ENCODE results near the gene ETV3.
"Not testable (repeated sequence)": the region's sequence is repeated elsewhere in the genome, so short reads cannot be mapped to it uniquely, and the experiment has no call there.

ETV3 gene

GRCh38 chr1:157112186-157112867 lies 25.9 kb downstream of the ETV3 start:
- no peak for DNase-seq (ENCODE audit: low read depth)

GRCh38 chr1:157111396-157112165 lies 26.6 kb downstream of the ETV3 start:
- DNase-seq (ENCODE audit: low read depth) = no peak

GRCh38 chr1:157110686-157111085 lies 27.5 kb downstream of the ETV3 start:
- DNase-seq (ENCODE audit: low read depth) = no peak

- DNase-seq (ENCODE audit: low read depth) = no peak
These were observed 28.2 kb downstream of the ETV3 start for GRCh38 chr1:157110003-157110402.

GRCh38 chr1:157108448-157108847 lies 29.7 kb downstream of the ETV3 start:
- no peak for DNase-seq (ENCODE audit: low read depth)

GRCh38 chr1:157107702-157108101 lies 30.5 kb downstream of the ETV3 start:
- DNase-seq (ENCODE audit: low read depth) = no peak

GRCh38 chr1:157106813-157107189 lies 31.4 kb downstream of the ETV3 start:
- no peak for DNase-seq (ENCODE audit: low read depth)

GRCh38 chr1:157105988-157106812 lies 32.0 kb downstream of the ETV3 start:
- DNase-seq (ENCODE audit: low read depth) = peak; percentile 66

- no peak for DNase-seq (ENCODE audit: low read depth)
These were observed 32.8 kb downstream of the ETV3 start for GRCh38 chr1:157105298-157105987.

- no peak for DNase-seq (ENCODE audit: low read depth)
These were observed 33.4 kb downstream of the ETV3 start for GRCh38 chr1:157104598-157105293.

- DNase-seq (ENCODE audit: low read depth) = no peak
These were observed 34.9 kb downstream of the ETV3 start for GRCh38 chr1:157103268-157103667.

- no peak for DNase-seq (ENCODE audit: low read depth)
These were observed 37.0 kb downstream of the ETV3 start for GRCh38 chr1:157101149-157101548.

GRCh38 chr1:157099633-157100009 lies 38.6 kb downstream of the ETV3 start, which contains the start of gene ETV3L:
TSS of gene ETV3L (minus strand) at chr1:157099808. CDS start at chr1:157099523, 285 bp downstream.
- no peak for DNase-seq (ENCODE audit: low read depth)

GRCh38 chr1:157098987-157099632 lies 39.1 kb downstream of the ETV3 start:
- not testable (repeated sequence) for DNase-seq (ENCODE audit: low read depth)

GRCh38 chr1:157098519-157098918 lies 39.7 kb downstream of the ETV3 start:
- no peak for DNase-seq (ENCODE audit: low read depth)

GRCh38 chr1:157097692-157098091 lies 40.5 kb downstream of the ETV3 start:
- DNase-seq (ENCODE audit: low read depth) = no peak

- no peak for DNase-seq (ENCODE audit: low read depth)
These were observed 41.3 kb downstream of the ETV3 start for GRCh38 chr1:157096881-157097280.

GRCh38 chr1:157095551-157095950 lies 42.6 kb downstream of the ETV3 start:
- no peak for DNase-seq (ENCODE audit: low read depth)

- DNase-seq (ENCODE audit: low read depth) = no peak
These were observed 43.1 kb downstream of the ETV3 start for GRCh38 chr1:157095091-157095490.

- no peak for DNase-seq (ENCODE audit: low read depth)
These were observed 45.4 kb downstream of the ETV3 start for GRCh38 chr1:157092831-157093230.
